Duodenal mucosa (tissue), 2 donors: ENCODE measurements around the gene WFDC6.
A peak's percentile ranks its signal among the peaks of the same experiment; 100 is the strongest.

Experiments used
- H3K27ac ChIP-seq: one replicate; pipeline ENCODE4 v1.7.0; 2013; ENCODE audit warnings: low read depth, low read length
- H3K27me3 ChIP-seq, 2 donors: one replicate each; pipeline ENCODE4 v1.7.0; 2013; ENCODE audit warnings: low read length in 2 of 2, control low read depth in 1 of 2; ENCODE audit not compliant: insufficient read depth in 2 of 2, control insufficient read depth in 1 of 2
- H3K36me3 ChIP-seq, 2 donors: one replicate each; pipeline ENCODE4 v1.7.0; 2013; ENCODE audit warnings: low read length in 2 of 2, control low read depth in 1 of 2; ENCODE audit not compliant: insufficient read depth in 2 of 2, control insufficient read depth in 1 of 2
- H3K4me1 ChIP-seq, 2 donors: one replicate each; pipeline ENCODE4 v1.7.0; 2013; ENCODE audit warnings: low read length in 2 of 2, control low read depth in 1 of 2; ENCODE audit not compliant: insufficient read depth in 2 of 2, control insufficient read depth in 1 of 2
- H3K4me3 ChIP-seq, 2 donors: one replicate each; pipeline ENCODE4 v1.7.0; 2013; ENCODE audit warnings: low read length in 2 of 2, low read depth in 1 of 2
- H3K9ac ChIP-seq, 2 donors: one replicate each; pipeline ENCODE4 v1.7.0; 2013; ENCODE audit warnings: low read length in 2 of 2, low read depth in 1 of 2
- H3K9me3 ChIP-seq, 2 donors: one replicate each; pipeline ENCODE4 v1.7.0; 2013; ENCODE audit warnings: low read length in 2 of 2, control low read depth in 1 of 2; ENCODE audit not compliant: control insufficient read depth in 1 of 2

The WFDC6 gene

GRCh38 chr20:45523821-45524220 lies 15.5 kb downstream of the WFDC6 start:
- Histone ChIP-seq H3K4me3 (no peak overlapping the region), H3K36me3 (no peaks in the 10 kb centered on the region), H3K27me3 (peaks cover 4 to 15% of the 10 kb centered on the region in 2 donors), H3K27ac (no peak overlapping the region), H3K9me3 (no peaks in the 10 kb centered on the region), H3K4me1 (no peaks in the 10 kb centered on the region), H3K9ac (no peak overlapping the region)

GRCh38 chr20:45518282-45518681 lies 21.0 kb downstream of the WFDC6 start:
- H3K9me3 ChIP-seq: no peaks in the 10 kb centered on the region
- H3K9ac ChIP-seq: no peak overlapping the region
- H3K27me3 ChIP-seq: peaks cover 0 to 8% of the 10 kb centered on the region in 2 donors
- no peak overlapping the region for H3K27ac ChIP-seq
- no peaks in the 10 kb centered on the region for H3K4me1 ChIP-seq
- H3K4me3 ChIP-seq: no peak overlapping the region
- no peaks in the 10 kb centered on the region for H3K36me3 ChIP-seq

GRCh38 chr20:45515147-45515913 lies 24.0 kb downstream of the WFDC6 start, which contains the start of gene SPINT3:
SPINT3 (minus strand) TSS chr20:45515622; CDS start chr20:45515608, 14 bp downstream.
- no peak within 1 kb of the TSS for H3K4me3 ChIP-seq
- H3K27me3 ChIP-seq: peaks cover 0 to 9% of the 10 kb centered on the region in 2 donors
- no peaks in the 10 kb centered on the region for H3K36me3 ChIP-seq
- no peak within 1 kb of the TSS for H3K27ac ChIP-seq
- H3K9ac ChIP-seq: no peak within 1 kb of the TSS
- H3K4me1 ChIP-seq: no peaks in the 10 kb centered on the region
- no peaks in the 10 kb centered on the region for H3K9me3 ChIP-seq

- no peak overlapping the region for H3K27ac ChIP-seq
- peaks cover 3 to 12% of the 10 kb centered on the region in 2 donors for H3K4me1 ChIP-seq
- no peaks in the 10 kb centered on the region for H3K9me3 ChIP-seq
- H3K4me3 ChIP-seq: no peak overlapping the region
- H3K36me3 ChIP-seq: no peaks in the 10 kb centered on the region
- H3K9ac ChIP-seq: no peak overlapping the region
- peaks cover 0 to 9% of the 10 kb centered on the region in 2 donors for H3K27me3 ChIP-seq
Measured at GRCh38 chr20:45510242-45510862, 28.9 kb downstream of the WFDC6 start.

GRCh38 chr20:45509091-45509490 lies 30.2 kb downstream of the WFDC6 start:
- H3K4me3 ChIP-seq: no peak overlapping the region

GRCh38 chr20:45508068-45508886 lies 31.0 kb downstream of the WFDC6 start:
- H3K27me3 ChIP-seq: peaks cover 0 to 4% of the 10 kb centered on the region in 2 donors
- no peak overlapping the region for H3K9ac ChIP-seq
- H3K9me3 ChIP-seq: no peaks in the 10 kb centered on the region
- H3K4me3 ChIP-seq: peak overlapping the region in 1 of 2 donors; percentile 2
- H3K4me1 ChIP-seq: peaks cover 3 to 12% of the 10 kb centered on the region in 2 donors
- no peak overlapping the region for H3K27ac ChIP-seq
- H3K36me3 ChIP-seq: no peaks in the 10 kb centered on the region

More at GRCh38 chr20:45509091-45509490, 30.2 kb downstream of the WFDC6 start:
- H3K27ac ChIP-seq: no peak overlapping the region
- peaks cover 3 to 12% of the 10 kb centered on the region in 2 donors for H3K4me1 ChIP-seq
- H3K9ac ChIP-seq: no peak overlapping the region
- H3K27me3 ChIP-seq: peaks cover 0 to 9% of the 10 kb centered on the region in 2 donors
- no peaks in the 10 kb centered on the region for H3K36me3 ChIP-seq
- no peaks in the 10 kb centered on the region for H3K9me3 ChIP-seq

GRCh38 chr20:45507011-45507820 lies 32.1 kb downstream of the WFDC6 start:
- no peak overlapping the region for H3K4me3 ChIP-seq
- H3K4me1 ChIP-seq: peaks cover 3 to 12% of the 10 kb centered on the region in 2 donors
- H3K27ac ChIP-seq: no peak overlapping the region
- H3K27me3 ChIP-seq: peaks cover 0 to 4% of the 10 kb centered on the region in 2 donors
- no peaks in the 10 kb centered on the region for H3K36me3 ChIP-seq
- H3K9ac ChIP-seq: no peak overlapping the region
- no peaks in the 10 kb centered on the region for H3K9me3 ChIP-seq

- Histone ChIP-seq H3K9ac (no peak overlapping the region), H3K27ac (no peak overlapping the region), H3K9me3 (no peaks in the 10 kb centered on the region), H3K4me3 (no peak overlapping the region), H3K36me3 (no peaks in the 10 kb centered on the region), H3K4me1 (peaks cover 3 to 12% of the 10 kb centered on the region in 2 donors), H3K27me3 (peaks cover 0 to 4% of the 10 kb centered on the region in 2 donors)
Measured at GRCh38 chr20:45506398-45506797, 32.9 kb downstream of the WFDC6 start.

- Histone ChIP-seq H3K9ac (no peak overlapping the region), H3K4me1 (peaks cover 9 to 22% of the 10 kb centered on the region in 2 donors), H3K36me3 (no peaks in the 10 kb centered on the region), H3K9me3 (no peaks in the 10 kb centered on the region), H3K4me3 (no peak overlapping the region), H3K27me3 (no peaks in the 10 kb centered on the region), H3K27ac (no peak overlapping the region)
Measured at GRCh38 chr20:45503403-45503802, 35.9 kb downstream of the WFDC6 start.
